Skeletal muscle tissue (tissue), 4 donors: Measurements from ENCODE around the gene GPR17. TPM values are rescaled to one million over a fixed set of nuclear protein-coding genes. Genes with fewer than 3 reads are reported as not detected.

Experiments used
- H3K27ac ChIP-seq: one replicate; pipeline ENCODE4 v1.7.0; 2013; ENCODE audit warnings: mild to moderate bottlenecking, low read depth, low read length, inconsistent platforms
- H3K27me3 ChIP-seq, 3 donors: one replicate each; pipeline ENCODE4 v1.7.0; 2013; ENCODE audit warnings: low read length in 3 of 3; ENCODE audit not compliant: control insufficient read depth in 3 of 3, insufficient read depth in 3 of 3
- H3K36me3 ChIP-seq, 3 donors: one replicate each; pipeline ENCODE4 v1.7.0; 2013; ENCODE audit warnings: low read length in 3 of 3; ENCODE audit not compliant: control insufficient read depth in 3 of 3, insufficient read depth in 3 of 3
- H3K4me1 ChIP-seq, 3 donors: one replicate each; pipeline ENCODE4 v1.7.0; 2013; ENCODE audit warnings: low read length in 3 of 3, mild to moderate bottlenecking in 3 of 3; ENCODE audit not compliant: control insufficient read depth in 3 of 3, insufficient read depth in 3 of 3
- H3K4me3 ChIP-seq, 3 donors: one replicate each; pipeline ENCODE4 v1.7.0; 2013; ENCODE audit warnings: low read length in 3 of 3
- H3K9ac ChIP-seq, 3 donors: one replicate each; pipeline ENCODE4 v1.7.0; 2013; ENCODE audit warnings: low read length in 3 of 3, mild to moderate bottlenecking in 3 of 3, moderate library complexity in 2 of 3, low read depth in 1 of 3
- H3K9me3 ChIP-seq, 3 donors: one replicate each; pipeline ENCODE4 v1.7.0; 2013; ENCODE audit warnings: low read length in 3 of 3; ENCODE audit not compliant: control insufficient read depth in 3 of 3
- total RNA-seq: library from RNA; depleted of rRNA; stranded (reverse); fragments of >200 nt; gene quantifications from one replicate; pipeline ENCODE4 v1.2.3, GENCODE V29; 2014
- donor health status: Osteomylitis.

GPR17 gene, protein sequence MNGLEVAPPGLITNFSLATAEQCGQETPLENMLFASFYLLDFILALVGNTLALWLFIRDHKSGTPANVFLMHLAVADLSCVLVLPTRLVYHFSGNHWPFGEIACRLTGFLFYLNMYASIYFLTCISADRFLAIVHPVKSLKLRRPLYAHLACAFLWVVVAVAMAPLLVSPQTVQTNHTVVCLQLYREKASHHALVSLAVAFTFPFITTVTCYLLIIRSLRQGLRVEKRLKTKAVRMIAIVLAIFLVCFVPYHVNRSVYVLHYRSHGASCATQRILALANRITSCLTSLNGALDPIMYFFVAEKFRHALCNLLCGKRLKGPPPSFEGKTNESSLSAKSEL
- 1.0 TPM for total RNA-seq

- peaks cover 25 to 50% (median 28%) of the 10 kb centered on the region in 3 donors for H3K4me1 ChIP-seq
- peaks cover 0 to 2% (median 1%) of the 10 kb centered on the region in 3 donors for H3K36me3 ChIP-seq
- no peaks in the 10 kb centered on the region for H3K27me3 ChIP-seq
- no peak within 1 kb of the TSS for H3K4me3 ChIP-seq
- no peaks in the 10 kb centered on the region for H3K9me3 ChIP-seq
- H3K27ac ChIP-seq = peak within 1 kb of the TSS; percentile 19
- no peak within 1 kb of the TSS for H3K9ac ChIP-seq
Measured at GRCh38 chr2:127645395-127646291, at the start of gene GPR17. TSS of gene GPR17 (plus strand) at chr2:127646153. CDS start at chr2:127650736, 4,583 bp downstream.

DNA sequence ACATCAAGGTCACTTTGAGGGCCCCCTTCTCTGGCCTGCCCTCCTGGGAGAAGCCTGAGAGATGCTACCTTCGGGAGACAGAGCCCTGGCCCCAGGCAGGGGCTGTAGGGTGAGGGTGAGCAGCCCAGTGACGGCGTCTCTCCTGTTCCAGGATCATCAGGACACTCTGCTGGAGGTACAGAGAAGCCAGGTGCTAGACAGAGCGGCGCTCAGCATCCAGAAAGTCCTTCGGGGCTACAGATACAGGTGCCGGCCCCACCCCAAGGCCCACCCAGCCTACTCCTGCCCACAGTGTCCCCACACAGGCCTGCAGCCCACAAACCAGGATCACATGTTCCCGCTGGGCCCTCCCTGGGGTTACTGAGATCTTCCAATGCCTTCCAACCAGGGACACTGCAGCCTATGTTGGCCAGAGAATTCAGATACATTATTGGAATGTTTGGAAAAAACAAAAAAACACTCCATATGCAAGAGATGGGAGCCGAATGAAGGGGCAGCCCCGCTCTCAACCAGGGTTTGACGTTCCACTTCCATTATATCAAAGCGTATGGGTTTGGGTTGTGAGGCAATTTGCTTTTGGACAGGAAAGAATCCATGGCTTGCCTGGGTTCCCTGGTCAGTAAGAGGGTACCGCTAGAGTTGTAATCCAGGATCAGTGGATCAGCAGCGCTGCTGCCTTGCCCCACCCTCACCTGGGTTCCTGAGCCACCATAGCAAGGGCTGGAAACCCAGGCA is 49.5 kb upstream of the GPR17 start:
- H3K27ac ChIP-seq = no peak overlapping the region
- no peak overlapping the region for H3K4me3 ChIP-seq
- H3K27me3 ChIP-seq = no peaks in the 10 kb centered on the region
- no peaks in the 10 kb centered on the region for H3K4me1 ChIP-seq
- H3K9me3 ChIP-seq = no peaks in the 10 kb centered on the region
- H3K36me3 ChIP-seq = no peaks in the 10 kb centered on the region
- no peak overlapping the region for H3K9ac ChIP-seq

DNA sequence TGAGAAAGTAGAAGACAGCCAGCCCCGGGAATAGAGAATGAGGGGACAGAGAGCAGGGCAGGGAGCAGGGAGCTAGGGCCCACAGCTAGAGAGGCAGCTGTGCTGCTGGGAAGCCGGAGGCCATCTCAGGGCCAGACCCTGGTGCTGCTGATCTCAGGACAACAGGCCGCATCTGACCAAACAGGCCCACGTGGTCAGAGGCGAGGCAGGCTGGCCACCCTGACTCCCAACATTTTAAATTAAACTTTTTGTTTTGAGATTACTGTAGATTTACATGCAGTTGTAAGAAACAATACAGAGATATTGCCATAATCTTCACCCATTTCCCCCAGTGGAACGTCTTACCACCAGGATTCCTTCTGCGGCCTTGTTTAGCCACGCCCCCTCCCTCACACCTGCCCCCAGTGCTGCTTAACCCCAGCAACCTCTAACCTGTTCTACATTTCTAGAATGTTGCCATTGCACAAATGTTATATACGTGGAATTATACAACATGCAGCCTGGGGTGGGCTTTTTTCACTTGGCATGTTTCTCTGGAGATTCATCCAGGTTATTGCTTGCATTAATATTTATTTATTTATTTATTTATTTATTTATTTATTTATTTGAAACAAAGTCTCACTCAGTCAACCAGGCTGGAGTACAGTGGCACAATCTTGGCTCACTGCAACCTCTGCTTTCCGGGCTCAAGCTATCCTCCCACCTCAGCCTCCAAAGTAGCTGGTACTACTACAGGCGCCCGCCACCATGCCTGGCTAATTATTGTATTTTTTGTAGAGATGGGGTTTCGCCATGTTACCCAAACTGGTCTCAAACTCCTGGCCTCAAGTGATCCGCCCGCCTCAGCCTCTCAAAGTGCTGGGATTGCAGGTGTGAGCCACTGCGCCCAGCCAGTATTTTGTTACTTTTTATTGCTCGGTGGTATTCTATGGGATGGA is 48.6 kb upstream of the GPR17 start:
- Histone ChIP-seq H3K9ac (no peak overlapping the region), H3K36me3 (no peaks in the 10 kb centered on the region), H3K4me3 (no peak overlapping the region), H3K27ac (no peak overlapping the region), H3K4me1 (no peaks in the 10 kb centered on the region), H3K9me3 (peaks cover 0 to 2% (median 0%) of the 10 kb centered on the region in 3 donors), H3K27me3 (no peaks in the 10 kb centered on the region)

DNA sequence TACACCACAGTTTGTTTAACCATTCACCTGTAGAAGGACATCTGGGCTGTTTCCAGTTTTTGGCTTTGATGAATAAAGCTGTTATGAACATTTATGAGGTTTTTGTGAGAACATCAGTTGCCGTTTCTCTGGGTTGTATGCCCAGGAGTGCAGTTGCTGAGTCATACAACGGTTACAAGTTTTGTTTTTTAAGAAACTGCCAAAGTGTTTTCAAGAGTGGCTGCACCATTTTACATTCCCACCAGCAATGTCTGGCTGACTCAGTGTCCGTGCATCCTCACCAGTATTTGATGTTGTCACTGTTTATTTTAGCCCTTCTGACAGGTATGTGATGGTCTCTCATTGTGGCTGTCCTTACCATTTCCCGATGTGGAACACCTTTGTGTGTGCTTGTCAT is 48.0 kb upstream of the GPR17 start:
- Histone ChIP-seq H3K4me3 (no peak overlapping the region), H3K9ac (no peak overlapping the region), H3K27me3 (no peaks in the 10 kb centered on the region), H3K4me1 (no peaks in the 10 kb centered on the region), H3K36me3 (no peaks in the 10 kb centered on the region), H3K27ac (no peak overlapping the region), H3K9me3 (peaks cover 0 to 2% (median 0%) of the 10 kb centered on the region in 3 donors)

DNA sequence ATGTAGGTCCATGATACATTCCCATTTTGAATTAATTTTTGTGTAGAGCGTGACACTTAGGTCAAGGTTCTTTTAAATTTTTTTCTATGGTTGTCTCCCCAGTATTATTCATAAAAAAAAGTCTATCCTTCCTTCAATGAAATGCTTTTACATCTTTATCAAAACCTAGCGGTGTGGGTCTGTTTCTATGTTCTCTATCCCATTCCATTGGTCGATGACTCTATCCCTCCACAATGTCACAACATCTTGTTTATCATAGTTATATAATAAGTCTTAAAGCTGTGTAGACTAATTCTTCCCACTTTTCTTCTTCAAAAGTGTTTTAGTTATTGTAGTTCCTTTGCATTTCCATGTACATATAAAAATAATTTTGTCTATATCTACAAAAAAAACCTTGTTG is 47.2 kb upstream of the GPR17 start:
- Histone ChIP-seq H3K27me3 (no peaks in the 10 kb centered on the region), H3K4me3 (no peak overlapping the region), H3K27ac (no peak overlapping the region), H3K9ac (no peak overlapping the region), H3K9me3 (peaks cover 0 to 2% (median 0%) of the 10 kb centered on the region in 3 donors), H3K36me3 (no peaks in the 10 kb centered on the region), H3K4me1 (no peaks in the 10 kb centered on the region)

DNA sequence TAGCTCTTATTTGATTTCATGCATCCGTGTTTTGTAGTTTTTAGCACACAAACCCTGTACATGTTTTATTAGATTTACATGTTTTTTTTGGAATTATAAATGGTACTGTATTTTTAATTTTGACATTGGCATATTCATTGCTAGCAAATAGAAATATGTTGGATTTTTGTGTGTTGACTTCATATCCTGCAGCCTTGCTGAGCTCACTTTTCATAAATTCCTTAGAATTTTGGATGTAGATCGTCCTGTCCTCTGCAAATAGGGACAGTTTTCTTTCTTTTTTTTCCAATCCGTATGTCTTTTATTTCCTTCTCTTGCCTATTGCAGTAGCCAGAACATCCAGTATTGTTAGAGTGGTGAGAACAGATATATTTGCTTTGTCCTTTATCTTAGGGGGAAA is 46.7 kb upstream of the GPR17 start:
- Histone ChIP-seq H3K4me1 (no peaks in the 10 kb centered on the region), H3K36me3 (no peaks in the 10 kb centered on the region), H3K9me3 (peaks cover 0 to 2% (median 0%) of the 10 kb centered on the region in 3 donors), H3K9ac (no peak overlapping the region), H3K27me3 (no peaks in the 10 kb centered on the region), H3K27ac (no peak overlapping the region), H3K4me3 (no peak overlapping the region)

DNA sequence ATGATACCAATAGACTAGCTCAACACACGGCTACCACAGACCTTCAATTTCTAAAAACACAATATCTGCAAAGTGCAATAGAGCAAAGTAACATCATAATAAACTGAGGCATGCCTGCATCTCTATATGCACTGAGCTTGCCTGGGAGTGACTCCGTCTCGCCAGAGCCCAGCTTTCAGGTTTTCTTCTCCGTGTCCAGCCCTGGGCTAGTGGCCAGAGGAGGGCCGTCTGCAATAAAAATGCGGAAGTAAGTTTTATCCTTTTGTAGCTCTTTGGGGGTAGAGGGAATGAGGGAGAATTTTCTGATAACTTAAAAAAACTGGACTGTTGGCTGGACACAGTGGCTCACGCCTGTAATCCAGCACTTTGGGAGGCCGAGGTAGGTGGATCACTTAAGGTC is 41.0 kb upstream of the GPR17 start:
- Histone ChIP-seq H3K27me3 (peaks cover 0 to 3% (median 0%) of the 10 kb centered on the region in 3 donors), H3K27ac (no peak overlapping the region), H3K4me1 (no peaks in the 10 kb centered on the region), H3K9me3 (peaks cover 0 to 2% (median 0%) of the 10 kb centered on the region in 3 donors), H3K36me3 (no peaks in the 10 kb centered on the region), H3K9ac (no peak overlapping the region), H3K4me3 (no peak overlapping the region)

GRCh38 chr2:127605691-127606263 is 40.2 kb upstream of the GPR17 start:
- H3K9me3 ChIP-seq = peaks cover 0 to 2% (median under 1%) of the 10 kb centered on the region in 3 donors
- H3K27ac ChIP-seq = no peak overlapping the region
- peaks cover 0 to 3% (median 0%) of the 10 kb centered on the region in 3 donors for H3K27me3 ChIP-seq
- H3K36me3 ChIP-seq = no peaks in the 10 kb centered on the region
- H3K4me3 ChIP-seq = no peak overlapping the region
- no peak overlapping the region for H3K9ac ChIP-seq
- no peaks in the 10 kb centered on the region for H3K4me1 ChIP-seq
